ENCODE measurements around the gene NKD1.

Gene NKD1

GRCh38 chr16:50538411-50539052 lies 9.7 kb upstream of the NKD1 start:
- DNase-seq: no peak

GRCh38 chr16:50539053-50539695 lies 9.0 kb upstream of the NKD1 start:
- no peak for DNase-seq

- DNase-seq: peak; percentile 30
Observed at GRCh38 chr16:50539822-50540710, 8.1 kb upstream of the NKD1 start.

GRCh38 chr16:50540711-50541007 lies 7.5 kb upstream of the NKD1 start:
- no peak for DNase-seq

DNA sequence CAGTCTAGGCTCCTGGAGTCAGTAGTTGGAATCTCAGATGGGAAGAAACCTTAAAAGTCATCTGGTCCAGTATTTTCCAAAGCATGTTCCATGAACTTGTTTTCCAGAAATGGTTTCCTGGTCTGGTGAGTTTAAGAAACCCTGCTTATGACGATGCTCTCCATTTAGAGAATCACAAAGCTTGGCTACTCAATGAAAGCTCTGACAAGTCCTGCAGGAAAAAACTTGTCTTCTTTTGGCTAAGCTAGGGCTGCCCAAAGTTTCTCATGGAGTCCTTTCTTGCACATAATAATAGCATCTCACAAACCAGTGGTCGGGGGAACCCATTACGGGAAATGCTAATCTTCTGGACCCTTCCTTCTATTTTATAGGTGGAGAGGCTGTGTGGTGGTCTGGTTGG lies 5.5 kb upstream of the NKD1 start:
- DNase-seq: no peak

DNA sequence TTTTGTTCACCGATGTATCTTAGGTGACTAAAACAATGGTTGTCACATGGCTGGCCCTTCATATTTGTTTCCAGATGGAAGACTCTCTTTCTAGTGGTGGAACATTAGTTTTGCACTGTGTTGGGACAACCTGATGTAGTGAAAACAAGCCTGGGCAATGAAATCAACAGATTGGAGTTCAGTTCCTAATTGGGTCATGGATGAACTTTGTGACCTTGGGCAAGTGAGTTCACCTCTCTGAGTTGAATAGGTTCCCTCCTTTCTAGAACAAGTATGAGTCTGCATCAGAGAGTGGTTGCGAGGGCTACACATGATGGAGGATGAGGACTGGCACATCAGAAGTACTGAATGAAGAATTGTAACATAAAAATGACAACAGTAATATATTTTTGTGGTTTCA lies 2.1 kb upstream of the NKD1 start:
- no peak for DNase-seq

- peak; percentile 34 for DNase-seq
Observed at GRCh38 chr16:50547340-50548124, 664 bp upstream of the NKD1 start.

GRCh38 chr16:50548909-50549560 lies 839 bp downstream of the NKD1 start:
- DNase-seq: no peak

- DNase-seq: no peak
Observed at GRCh38 chr16:50549561-50549915, 1.3 kb downstream of the NKD1 start.

- DNase-seq: no peak
Observed at GRCh38 chr16:50550035-50550434, 1.8 kb downstream of the NKD1 start.

DNA sequence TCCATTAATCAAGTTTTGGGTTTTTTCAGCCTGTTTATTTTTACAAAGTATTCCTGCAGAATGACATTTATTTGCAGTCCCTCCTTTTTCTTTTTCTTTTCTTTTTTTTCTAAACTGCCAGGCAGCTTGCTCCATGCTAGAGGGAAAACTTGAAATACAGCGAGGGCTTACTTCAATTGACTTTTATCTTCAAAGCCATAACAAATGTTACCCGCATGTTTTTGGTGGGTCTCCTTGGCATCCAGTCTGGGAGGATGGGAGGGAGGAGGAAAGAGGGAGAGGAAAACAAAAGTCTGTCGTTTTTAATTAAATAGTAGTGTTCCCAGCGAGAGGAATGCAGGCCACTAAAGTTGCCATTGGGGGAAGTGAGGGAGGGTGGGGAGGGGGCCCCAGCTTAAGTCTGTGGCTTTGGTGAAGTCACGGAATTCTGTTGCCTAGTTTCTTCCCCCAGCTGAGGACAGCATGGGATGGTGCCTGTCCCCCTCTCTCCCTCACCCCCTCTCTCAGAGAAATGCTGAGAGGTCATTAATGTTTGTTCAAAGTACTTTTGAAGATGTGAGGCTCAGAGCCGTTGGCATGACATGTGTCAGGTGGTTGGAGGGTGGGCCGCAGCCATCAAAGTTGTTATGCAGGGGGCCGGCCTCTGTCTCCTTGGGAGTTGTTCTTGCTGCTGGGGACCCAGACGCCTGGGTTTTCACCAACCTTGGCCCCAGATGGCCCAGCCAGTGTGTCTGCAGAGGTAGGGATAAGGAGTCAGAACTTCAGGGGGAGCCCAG lies 2.9 kb downstream of the NKD1 start:
- DNase-seq: no peak

DNA sequence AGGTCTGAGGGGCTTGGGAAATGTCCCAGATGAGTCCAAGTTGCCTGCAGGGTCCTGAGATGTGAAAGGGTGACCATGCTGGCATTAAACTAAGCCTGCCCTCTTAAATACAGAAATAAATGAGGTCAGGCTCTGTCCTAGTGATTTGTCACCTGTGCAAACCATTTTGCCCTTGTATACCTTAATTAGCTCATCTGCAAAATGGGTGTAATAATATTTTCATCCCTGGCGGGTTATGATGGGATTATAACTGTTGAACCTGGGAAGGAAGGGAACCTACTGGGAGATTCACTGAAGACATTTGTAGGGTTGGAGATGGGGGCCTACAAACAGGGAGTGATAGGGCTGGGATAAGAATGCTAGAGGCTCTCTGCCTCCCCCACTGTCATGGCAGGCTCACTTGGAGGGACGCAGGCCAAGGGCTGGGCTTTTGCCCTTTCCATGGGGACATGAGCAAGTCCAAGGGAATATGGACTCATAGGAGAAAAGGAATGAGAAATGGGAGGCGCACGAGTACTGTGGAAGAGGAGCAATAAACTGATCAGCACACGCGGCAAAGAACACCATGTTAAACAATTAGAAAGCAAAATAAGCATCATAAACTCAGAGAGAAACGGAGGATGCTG lies 4.4 kb downstream of the NKD1 start:
- no peak for DNase-seq

DNA sequence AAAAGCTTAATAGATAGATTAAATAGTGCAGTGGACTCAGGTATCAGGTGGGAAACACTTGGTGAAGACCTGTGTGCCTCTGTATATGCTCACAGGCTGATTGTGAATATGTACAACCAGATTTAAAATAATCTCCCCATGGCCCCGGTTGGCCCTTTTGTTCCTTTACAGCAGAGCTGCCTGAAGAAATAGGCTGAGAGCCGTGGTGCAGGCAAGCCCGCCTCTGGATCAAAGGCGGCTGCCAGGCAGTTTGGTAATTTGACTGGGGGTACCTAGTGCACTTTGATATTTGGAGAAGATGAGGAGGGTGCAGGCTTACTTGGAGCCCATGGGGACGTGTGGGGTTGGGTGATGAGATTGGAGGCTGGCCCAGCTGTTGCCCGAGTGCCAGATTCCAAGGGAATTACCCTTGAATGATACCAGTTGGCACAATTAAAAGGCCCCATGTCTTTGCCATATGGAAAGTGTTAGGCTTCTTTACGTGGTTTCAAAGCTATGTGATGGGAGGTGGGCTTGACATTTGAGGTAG lies 5.0 kb downstream of the NKD1 start:
- no peak for DNase-seq

- no peak for DNase-seq
Observed at GRCh38 chr16:50553731-50554360, 5.7 kb downstream of the NKD1 start.

GRCh38 chr16:50555269-50555875 lies 7.2 kb downstream of the NKD1 start:
- no peak for DNase-seq

DNA sequence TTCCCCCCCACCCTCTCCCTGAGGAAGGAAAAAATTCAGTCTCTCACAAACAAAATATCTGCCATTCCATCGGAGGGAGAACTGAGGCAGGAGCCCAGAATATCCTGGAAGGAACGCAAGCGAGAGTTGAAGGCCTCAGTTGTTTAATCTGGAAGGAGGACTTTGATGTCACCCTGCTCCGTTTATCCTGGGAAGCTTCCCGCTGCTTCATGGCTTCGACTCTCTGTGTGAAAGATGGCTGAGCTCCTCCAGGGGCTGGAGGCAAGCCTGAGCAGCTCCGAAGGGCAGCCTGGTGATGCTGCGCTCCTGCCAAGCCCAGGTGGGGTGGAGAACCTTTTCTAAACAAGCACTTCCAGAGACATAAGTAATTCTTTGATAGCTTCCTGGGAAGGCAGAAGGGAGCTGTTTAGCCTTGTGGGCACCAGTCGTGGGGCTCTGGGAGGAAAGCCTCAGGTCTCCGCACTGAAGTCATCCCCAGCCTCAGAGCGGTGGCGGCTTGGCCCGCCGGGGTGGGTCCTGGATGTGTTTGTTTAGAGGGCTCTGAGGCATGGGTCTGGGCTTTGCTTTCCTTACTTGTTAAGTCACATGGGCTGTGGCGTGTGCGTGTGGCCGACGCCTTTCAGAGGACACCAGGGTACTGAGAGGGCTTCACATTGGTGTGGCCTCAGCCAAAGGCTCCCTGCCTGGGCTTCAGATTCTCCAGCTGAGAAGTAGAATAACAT lies 7.9 kb downstream of the NKD1 start:
- DNase-seq: no peak

DNA sequence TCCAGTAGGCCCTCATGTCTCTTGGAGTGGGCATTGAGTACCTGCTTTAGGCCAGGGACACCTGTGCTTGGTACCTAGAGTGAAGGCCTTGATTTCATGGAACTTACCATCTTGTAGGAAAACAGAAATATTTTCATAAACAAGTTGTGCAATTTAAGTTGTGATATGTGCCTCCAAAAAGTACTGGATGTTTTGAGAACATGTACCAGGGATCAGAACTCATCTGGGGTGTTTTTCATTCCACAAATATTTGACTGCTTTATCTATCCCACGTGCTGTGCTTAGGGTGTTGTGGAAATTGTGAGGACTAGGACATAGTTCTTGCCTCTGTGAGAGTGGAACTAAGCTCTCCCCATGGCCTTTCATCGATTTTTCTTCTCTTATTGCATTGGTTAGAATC lies 8.8 kb downstream of the NKD1 start:
- DNase-seq: no peak

DNA sequence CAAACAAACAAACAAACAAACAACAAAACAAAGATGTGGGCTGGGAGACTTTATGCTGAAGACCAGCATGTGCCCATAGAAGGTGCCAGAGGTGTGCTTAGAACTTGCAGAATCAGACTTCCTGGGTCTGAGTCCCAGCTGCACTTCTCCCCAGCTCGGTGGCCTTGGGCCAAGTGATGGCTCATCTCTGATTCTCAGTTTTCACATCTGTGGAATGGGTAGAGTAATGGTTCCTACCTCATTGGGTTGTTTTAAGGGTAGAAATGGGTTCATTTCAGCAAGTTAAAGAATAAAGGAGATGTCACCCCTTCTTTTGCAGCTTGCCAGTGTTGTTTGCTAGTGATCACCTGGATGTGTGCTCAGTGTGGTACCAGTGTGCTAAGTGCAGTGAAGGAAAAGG lies 10.7 kb downstream of the NKD1 start:
- no peak for DNase-seq

DNA sequence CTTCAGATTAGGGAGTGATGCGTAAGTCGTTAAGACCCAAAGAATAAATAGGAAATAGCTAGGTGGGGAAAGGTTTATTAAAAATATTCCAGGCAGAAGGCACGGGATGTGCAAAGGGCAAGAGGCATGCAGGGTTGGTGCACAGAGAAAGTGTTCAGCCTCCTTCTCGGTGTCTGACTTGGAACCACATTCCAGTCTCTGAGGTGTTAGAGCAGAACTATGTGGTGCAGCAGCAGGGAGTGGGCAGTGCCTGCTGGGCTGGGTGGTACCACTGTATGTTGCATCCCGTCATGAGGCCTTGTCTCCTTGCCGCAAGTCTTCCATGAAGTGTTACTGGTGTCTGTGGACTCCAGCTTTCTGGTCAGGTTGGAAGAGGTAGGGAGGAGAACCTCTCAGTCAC lies 11.1 kb downstream of the NKD1 start:
- no peak for DNase-seq
